AG04450 (cell line): ENCODE results near the gene CMSS1. TPM values are rescaled to one million over a fixed set of nuclear protein-coding genes. Genes with fewer than 3 reads are reported as not detected.

Experiments
- CTCF ChIA-PET: fragments of 300-600, 350-600 bp; formaldehyde crosslinking; extraction: SDS; loops from one replicate; lab custom pipeline; 2022; ENCODE audit warnings: antibody characterized with exemption, inconsistent platforms; lab: Charles Lee
- POLR2A ChIA-PET: fragments of 350-600 bp; formaldehyde crosslinking; extraction: SDS; loops from one replicate; lab custom pipeline; 2021; ENCODE audit warnings: antibody characterized with exemption, inconsistent platforms; lab: Yijun Ruan, JAX
- DNase-seq: peaks from one replicate; pipeline ENCODE4 v3.0.0-alpha.2; 2011; ENCODE audit warnings: low read depth, low spot score
- H3K27ac ChIP-seq: one replicate; pipeline ENCODE4 v1.5.1; 2012; ENCODE audit warnings: low read depth, low read length, control low read depth
- H3K27me3 ChIP-seq: one replicate; pipeline ENCODE4 v1.6.0; 2012; ENCODE audit warnings: low read length; ENCODE audit not compliant: control insufficient read depth, insufficient read depth
- H3K4me3 ChIP-seq: 2 replicates; pipeline ENCODE4 v1.5.1; 2011; ENCODE audit warnings: mild to moderate bottlenecking, low read depth, low read length, control low read depth
- H3K9me3 ChIP-seq: 2 replicates; pipeline ENCODE4 v1.5.1; 2012; ENCODE audit warnings: low read length; ENCODE audit not compliant: control insufficient read depth, insufficient read depth
- CTCF ChIP-seq: IDR thresholded peaks from 2 replicates; pipeline ENCODE4 v1.5.1; 2011; ENCODE audit warnings: low read depth, low read length, control low read depth, inconsistent platforms
- polyA plus RNA-seq: library from polyadenylated mRNA; depleted of rRNA; stranded (reverse); fragments of >200 nt; gene quantifications from 2 replicates; pipeline ENCODE4 v1.2.3, GENCODE V29; 2011

CMSS1 gene
- polyA plus RNA-seq, 1 experiment: 15.7 TPM

GRCh38 chr3:100210772-100211135, 393.1 kb downstream of the CMSS1 start:
- ChIA-PET POLR2A (interaction anchor here (1.3 kb wide), 1 partner anchor 106 kb away, joined by 3 read pairs; no protein-coding TSS in a partner anchor), CTCF (no interaction called here)
- Histone ChIP-seq H3K4me3 (no peak overlapping the region), H3K27me3 (no peaks in the 10 kb centered on the region), H3K9me3 (no peaks in the 10 kb centered on the region), H3K27ac (peak overlapping the region; percentile 84)
- peak; percentile 84 for DNase-seq
- TF ChIP-seq CTCF: no peak

DNA sequence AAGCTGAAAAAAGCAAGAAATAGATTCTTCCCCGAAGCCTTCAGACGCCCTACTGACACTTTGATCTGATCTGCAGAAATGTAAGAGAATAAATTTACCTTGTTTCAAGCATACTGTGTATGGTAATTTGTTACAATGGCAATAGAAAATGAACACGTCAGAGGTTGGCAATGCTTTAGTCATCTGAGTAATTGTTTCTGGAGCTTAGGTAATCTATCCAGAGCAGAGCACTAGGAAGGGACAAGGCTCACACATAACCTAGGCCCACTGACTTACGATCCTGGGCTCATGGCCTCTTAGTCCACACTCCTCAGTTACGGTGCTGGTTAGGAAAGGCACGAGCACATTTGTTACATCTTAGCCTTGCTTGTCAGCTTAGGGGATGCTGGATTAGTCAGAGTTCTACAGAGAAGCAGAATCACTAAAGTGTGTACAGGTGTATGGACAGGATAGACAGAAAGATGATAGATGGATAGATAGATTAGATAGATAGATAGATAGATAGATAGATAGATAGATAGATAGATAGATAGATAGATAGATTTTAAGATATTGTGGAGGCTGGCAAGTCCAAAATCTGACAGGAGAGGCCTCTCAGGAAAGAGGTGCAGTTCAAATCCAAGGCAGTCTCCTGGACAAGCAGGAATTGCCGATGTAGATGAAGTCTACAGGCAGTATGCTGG, 396.4 kb downstream of the CMSS1 start:
- no peaks in the 10 kb centered on the region for H3K27me3 ChIP-seq
- CTCF ChIA-PET: no interaction called here
- POLR2A ChIA-PET: no interaction called here
- no peak overlapping the region for H3K27ac ChIP-seq
- no peaks in the 10 kb centered on the region for H3K9me3 ChIP-seq
- no peak for DNase-seq
- TF ChIP-seq CTCF: no peak
- no peak overlapping the region for H3K4me3 ChIP-seq

- no peak for TF ChIP-seq CTCF
- POLR2A ChIA-PET: no interaction called here
- no peak overlapping the region for H3K4me3 ChIP-seq
Measured at GRCh38 chr3:100214574-100214964, 396.9 kb downstream of the CMSS1 start.

GRCh38 chr3:100216713-100217112, 399.1 kb downstream of the CMSS1 start:
- DNase-seq: no peak
- POLR2A ChIA-PET: no interaction called here

More at GRCh38 chr3:100214574-100214964, 396.9 kb downstream of the CMSS1 start:
- CTCF ChIA-PET: no interaction called here
- Histone ChIP-seq H3K27ac (no peak overlapping the region), H3K27me3 (no peaks in the 10 kb centered on the region), H3K9me3 (no peaks in the 10 kb centered on the region; the same call in 1 of the 2 replicates)
- DNase-seq: no peak

More at GRCh38 chr3:100216713-100217112, 399.1 kb downstream of the CMSS1 start:
- Histone ChIP-seq H3K4me3 (no peak overlapping the region), H3K27me3 (no peaks in the 10 kb centered on the region), H3K9me3 (no peaks in the 10 kb centered on the region; the same call in none of the 2 replicates), H3K27ac (no peak overlapping the region)
- CTCF ChIA-PET: no interaction called here
- no peak for TF ChIP-seq CTCF
